GM23248 (cell line): ENCODE measurements around the gene COA6.

Experiments used
- EZH2 ChIP-seq: fragments of 200-600 bp; sonication (generic); IDR thresholded peaks from 2 replicates; pipeline ENCODE4 v1.6.1; 2018; ENCODE audit warnings: antibody characterized with exemption, mild to moderate bottlenecking; ENCODE audit not compliant: insufficient read depth, poor library complexity, severe bottlenecking
- EZH2phosphoT487 ChIP-seq: fragments of 200-600 bp; sonication (generic); IDR thresholded peaks from 2 replicates; pipeline ENCODE4 v1.6.1; 2018; ENCODE audit warnings: antibody characterized with exemption, moderate library complexity, mild to moderate bottlenecking, low read depth; ENCODE audit not compliant: insufficient read depth

- TF ChIP-seq EZH2phosphoT487 (no peak), EZH2 (no peak)
Measured at GRCh38 chr1:234369784-234370183, 3.5 kb upstream of the COA6 start.
